Measurements from ENCODE around the gene TLX2.
A peak's percentile ranks its signal among the peaks of the same experiment; 100 is the strongest.

The TLX2 gene

DNA sequence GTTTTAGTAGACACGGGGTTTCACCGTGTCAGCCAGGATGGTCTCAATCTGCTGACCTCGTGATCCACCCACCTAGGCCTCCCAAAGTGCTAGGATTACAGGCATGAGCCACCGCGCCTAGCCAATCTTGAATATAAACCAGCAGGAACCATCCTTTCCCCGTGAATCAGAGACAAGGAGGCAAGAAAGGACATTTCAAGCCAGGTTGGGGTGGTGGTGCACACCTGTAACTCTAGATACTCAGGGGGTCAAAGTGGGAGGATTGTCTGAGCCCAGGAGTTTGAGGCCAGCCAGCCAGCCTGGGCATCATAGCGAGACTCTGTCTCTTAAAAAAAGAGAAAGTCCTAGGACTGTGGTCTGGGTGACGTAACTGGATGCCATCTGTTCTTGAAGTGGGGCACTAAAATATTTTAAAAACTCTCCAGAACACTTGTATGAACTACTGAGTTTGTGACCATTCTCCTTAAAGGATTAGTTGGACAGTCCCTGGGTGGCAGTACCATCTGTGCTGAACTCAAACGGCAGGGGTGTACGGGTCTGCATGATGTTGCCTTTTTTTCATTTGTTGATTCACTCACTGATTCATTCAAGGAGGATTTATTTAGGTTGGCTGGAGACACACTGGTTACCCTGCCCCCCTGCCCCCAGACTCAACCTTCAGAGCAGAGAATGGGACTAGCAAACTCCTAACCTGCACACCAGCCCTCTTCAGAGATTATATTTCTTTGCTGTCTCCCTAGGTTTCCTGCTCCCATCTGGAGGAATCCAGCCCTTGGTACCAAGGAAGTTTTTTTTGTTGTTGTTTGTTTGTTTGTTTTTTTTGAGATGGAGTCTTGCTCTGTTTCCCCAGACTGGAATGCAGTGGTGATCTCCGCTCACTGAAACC lies 2.9 kb upstream of the TLX2 start:
- no peak for DNase-seq (ENCODE audit: low read depth)

DNA sequence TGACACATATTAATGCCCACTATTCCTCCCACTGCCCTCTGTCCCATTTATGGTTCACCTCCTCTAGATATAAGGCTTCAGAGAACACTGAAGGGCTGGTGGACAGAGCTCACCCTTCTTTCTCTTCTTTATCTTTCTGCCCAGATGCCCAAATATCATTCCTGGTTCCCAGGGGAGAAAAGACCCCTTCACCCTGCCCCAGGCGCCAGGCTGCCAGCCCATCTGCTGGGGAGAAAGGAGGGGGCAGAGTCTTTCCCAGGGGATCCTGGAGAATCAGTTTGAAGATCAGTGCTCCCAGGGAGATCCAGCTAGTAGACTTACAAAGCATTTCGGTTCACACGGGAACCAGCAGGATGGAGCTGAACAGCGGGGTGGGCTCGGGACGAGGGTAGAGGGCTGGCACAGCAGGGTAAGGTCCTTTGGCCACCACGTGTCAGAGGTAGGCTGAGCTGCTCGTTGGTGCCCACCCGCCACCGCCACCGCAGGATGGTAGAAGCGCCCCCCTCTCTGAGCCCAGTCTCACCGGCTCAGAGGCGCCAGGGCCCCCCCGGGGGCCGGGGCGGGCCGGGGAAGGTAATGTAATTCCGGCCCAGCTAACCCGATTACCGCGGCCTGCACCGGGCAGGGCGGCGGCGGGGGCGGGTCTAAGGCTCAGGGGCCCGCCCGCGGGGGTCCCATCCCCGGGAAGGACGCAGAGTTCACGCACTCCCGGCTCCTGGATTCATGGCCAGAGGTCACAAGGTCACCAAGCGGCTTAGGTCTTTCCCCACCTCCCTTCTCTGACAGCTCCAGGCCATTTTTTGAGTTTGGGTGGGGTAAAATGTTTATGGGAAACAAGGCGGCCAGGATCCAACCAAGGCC lies 1.3 kb upstream of the TLX2 start:
- DNase-seq (ENCODE audit: low read depth) = no peak

DNA sequence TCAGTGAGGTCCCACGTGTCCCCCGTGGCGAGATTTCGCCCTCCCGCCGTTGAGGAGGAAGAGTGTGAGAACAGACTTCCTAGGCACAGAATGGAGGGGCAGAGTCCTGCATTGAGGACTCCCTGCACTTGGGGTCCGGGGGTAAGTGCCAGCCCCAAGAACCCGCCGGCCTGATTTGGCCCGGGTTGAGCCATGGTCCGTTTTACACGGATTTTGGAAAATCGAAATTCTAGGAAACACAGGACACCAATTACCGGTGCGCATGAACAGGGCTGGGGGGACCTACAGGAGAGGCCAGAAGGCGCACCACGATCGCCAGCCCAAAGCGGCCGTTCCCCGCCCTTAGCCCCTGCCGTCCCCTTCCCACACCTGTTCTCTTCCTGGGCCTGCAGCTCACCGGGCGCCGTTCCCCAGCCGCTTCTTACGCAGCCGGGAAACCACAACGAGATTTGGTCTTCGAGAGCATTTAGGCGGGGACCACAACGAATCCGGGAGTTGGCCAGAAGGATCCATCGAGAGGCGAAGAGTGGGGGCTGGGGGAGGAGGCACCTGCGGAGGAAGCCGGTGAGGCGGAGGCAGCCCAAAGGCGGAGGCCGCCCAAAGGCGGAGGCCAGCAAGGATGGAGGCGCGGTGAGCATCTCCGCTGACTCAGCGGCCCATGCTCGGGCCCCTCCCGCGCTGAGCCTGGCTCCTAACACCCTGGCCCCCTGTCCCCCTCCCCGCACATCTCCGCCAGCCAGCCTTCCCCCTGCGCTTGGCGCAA lies 464 bp upstream of the TLX2 start:
- DNase-seq (ENCODE audit: low read depth) = no peak

DNA sequence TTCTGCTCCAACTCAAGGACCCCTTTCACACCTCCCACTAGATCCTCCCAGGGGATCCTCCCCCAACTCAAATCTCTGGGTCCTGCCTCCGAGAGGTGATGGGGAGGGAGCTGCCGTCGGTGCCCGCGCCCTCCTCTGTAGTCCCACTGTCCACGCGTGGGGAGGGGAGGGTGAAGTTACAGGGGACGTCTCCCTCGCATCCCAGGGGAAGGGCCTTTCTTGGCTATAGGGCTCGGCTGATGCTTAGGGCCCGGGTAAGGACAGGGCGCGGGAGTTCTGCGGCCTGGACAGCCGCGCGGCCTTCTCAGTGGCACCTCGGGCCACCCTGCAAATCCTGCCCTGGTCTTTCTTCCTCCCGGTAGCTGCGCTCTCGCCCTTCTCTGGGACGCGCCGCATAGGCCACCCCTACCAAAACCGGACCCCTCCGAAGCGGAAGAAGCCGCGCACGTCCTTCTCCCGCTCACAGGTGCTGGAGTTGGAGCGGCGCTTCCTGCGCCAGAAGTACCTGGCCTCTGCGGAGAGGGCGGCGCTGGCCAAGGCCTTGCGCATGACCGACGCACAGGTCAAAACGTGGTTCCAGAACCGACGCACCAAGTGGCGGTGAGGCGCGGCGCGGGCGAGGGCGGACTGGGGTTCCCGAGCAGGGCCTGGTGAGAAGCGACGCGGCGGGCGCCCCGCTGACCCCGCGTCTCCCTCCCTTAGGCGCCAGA lies 1.2 kb downstream of the TLX2 start:
- DNase-seq (ENCODE audit: low read depth) = no peak

DNA sequence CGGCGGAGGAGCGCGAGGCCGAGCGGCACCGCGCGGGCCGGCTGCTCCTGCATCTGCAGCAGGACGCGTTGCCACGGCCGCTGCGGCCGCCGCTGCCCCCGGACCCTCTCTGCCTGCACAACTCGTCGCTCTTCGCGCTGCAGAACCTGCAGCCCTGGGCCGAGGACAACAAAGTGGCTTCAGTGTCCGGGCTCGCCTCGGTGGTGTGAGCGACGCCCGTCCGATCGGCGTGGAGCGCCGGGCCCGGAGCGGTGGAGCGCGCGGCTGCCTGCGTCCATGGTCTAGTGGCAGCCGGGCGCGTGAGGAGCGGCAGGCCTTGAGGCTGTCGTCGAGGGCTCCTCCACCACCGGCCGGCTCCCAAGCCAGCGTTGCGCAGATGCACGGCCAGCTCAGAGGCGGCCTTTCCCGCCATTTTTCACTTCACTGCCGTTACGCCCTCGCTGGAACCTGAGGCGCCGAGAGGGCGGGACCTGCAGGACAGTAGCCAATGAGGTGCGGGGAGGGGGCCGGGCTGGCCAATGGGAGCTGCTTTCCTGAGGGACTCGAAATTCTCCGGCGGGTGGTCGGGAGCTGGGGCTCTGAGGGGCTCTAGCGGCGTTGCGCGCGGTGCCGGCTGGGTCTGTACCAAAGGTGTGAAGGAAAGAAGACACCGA lies 1.9 kb downstream of the TLX2 start:
- no peak for DNase-seq (ENCODE audit: low read depth)

DNA sequence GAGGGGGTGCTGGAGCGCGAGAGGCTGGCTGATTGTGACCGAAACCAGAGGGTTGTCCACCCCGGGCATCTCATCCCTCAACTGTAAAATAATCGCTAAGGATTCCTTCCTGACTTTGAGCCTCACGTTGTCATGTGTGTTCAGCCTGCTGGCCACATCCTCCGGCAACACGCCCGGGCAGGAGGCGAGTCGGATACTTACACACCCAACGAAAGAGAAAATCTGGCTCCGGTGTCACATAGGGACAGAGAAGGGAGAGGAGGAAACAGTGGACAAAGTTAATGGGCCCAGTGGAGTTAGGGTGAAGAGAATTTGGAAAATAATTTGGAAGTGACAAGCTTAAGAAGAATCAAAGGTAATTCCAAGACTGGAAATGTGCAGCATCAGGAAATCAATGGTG lies 2.4 kb downstream of the TLX2 start:
- DNase-seq (ENCODE audit: low read depth) = no peak

DNA sequence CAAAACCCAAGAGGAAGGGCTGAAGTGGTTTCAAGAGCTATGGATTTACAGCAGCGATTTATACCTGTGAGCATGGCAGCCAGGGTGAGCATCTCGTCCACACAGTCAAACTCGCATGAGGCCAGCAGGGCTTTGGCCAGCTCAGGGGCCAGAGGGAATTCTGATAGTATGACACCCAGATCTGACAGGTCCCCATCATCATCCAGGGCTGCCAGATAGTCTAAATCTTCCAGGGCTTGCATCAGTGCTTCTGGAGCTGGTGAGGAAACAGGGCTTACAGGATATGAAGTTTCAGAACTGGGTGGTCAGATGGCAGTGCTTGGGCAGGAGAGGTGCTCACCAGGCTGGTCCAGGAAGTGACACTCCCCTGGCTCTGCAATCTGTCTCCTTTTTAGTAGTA lies 8.3 kb downstream of the TLX2 start:
- no peak for DNase-seq (ENCODE audit: low read depth)

DNA sequence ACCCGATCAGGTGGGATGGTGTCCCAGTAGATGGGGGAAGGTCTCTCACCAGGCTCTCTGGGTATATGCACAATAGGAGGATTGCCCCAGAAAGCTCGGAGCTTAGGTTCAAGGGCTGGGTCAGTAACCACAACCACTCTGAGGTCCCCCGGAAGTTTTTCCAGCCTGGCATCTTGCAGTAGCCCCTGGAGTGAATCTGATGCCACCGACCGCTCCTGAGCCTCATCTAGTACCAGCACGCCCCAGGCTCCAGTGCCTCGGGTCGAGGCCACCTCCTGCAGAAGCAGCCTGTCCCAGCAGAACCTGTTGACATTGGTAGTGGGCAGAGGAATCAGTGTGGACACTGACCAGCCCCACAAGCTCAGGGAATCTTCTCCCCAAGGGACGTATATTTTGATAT lies 9.8 kb downstream of the TLX2 start:
- no peak for DNase-seq (ENCODE audit: low read depth)

DNA sequence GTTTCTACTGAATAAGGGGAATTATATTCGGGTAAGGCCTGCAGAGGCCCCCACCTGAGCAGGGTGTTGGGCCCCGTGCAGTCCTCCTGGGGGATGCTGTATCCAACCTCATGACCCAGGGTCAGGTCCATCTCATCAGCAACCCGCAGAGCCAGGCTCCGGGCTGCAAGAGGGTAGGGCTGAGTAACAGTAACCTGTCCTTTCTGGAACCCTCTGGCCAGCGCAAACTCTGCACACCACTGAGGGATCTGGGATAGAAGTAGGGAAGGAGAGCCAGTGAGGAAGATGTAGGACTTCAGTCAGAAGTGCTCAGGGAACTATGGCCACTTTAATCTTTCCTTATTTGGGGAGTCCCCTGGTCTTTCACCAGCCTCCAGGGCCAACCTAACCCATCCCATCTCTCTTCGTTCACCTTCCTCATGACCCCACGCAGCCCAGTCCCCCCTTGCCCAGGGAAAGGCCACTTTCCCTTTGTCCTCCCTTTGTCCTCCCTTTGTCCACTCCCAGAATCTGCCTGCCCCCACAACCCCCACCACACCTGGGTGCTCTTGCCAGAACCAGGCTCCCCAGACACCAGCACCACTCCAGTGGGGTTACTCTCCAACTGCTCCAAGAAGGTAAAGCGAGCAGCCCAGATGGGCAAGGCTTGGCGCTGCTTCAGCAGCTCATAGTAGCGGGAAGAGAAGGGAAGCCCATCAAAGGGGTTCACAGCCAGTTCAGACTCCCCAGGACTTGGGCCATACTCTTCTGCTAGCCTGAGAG lies 10.9 kb downstream of the TLX2 start:
- DNase-seq (ENCODE audit: low read depth) = no peak

DNA sequence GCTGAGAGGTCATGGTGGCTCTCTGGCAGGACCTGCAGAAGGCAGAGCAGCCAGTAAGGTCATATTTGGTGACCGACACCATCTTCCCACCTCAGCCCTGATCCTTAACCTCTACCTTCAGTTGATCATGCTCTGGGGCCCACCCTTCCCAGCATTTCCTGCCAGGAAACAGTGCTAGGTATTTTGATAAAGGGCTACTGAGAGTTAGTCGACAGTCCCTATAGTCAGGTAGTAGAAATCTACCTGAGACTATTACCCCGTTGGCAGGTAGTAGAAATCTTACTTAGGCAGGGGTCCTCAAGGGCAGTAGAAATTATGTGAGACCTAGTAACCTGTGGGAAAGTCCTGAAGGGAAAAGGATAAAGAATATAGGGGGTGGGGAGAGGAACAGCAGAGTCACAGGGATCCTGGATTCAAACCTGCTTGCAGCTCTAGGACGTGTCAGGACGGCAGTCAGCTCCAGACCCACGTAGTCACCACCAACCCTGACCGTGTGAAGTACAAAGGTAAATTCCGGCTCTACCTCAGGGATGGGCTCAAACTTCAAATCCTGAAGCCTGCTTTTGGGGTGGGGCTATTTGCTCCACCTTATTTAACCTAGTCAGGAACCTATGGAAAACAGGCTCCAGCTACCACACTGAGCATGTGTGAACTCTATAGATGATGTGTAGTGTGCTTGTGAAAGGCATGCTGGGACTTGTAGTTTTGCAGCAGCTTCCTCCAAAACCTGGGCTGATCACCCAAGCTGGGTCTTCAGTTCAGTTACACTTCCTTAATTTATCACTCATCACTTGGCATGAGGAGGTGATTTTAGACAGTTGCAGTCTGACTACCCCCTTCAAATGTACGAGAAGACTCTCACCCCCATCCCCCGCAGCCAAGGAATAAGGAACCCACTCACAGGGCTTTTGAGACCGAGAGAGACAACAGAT lies 11.7 kb downstream of the TLX2 start, which contains the start of gene DQX1:
Gene DQX1, minus strand, starts transcription at position 515 of the 932 bp plus-strand sequence. Its CDS starts 502 bp downstream, at position 13.
- no peak for DNase-seq (ENCODE audit: low read depth)

DNA sequence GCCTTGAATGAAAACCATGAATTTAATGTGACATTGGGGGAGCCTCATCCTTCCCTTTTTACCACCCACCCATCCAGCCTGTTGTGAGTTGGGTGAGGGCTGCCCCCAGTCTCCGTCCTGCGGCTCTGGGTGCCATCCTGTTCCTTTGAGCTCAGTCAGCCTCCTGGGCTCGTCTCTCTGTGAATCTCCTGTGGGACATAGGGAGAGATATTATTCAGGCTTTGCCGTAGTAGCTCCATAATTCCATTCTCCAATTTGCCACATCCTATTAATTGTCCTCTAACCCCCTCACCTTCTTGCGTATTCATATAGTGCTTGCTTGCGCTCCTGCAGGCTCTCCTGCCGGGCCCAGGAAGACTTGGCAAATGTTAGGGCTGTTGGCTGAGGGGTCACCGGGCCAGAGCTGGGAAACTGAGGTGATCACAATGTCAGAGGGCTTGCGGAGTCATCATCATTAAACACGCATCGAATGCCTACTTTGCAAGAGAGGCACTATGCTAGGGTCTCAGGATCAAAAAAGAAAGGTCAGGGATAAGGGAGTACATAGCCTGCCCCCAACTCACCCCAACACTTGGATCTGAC lies 12.5 kb downstream of the TLX2 start:
- no peak for DNase-seq (ENCODE audit: low read depth)

DNA sequence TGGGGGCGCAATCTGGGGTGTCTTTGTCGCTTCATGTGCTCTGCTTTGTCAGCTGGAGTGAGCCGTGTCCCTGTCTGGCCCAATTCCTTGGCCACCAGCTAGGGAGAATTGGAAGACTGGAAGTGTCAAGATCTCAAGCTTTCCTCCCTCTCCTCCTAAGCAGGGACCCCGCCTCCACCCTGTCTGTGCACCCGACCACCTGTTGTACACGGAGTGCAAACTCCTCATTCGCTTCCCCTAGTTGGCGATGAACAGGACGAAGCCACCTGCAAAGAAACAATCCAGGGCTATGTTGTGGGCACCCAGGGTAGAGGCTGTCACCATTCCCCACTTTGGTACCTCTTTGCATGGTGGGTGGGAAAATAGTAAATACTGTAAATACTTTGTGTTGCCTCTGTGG lies 13.5 kb downstream of the TLX2 start:
- DNase-seq (ENCODE audit: low read depth) = no peak

DNA sequence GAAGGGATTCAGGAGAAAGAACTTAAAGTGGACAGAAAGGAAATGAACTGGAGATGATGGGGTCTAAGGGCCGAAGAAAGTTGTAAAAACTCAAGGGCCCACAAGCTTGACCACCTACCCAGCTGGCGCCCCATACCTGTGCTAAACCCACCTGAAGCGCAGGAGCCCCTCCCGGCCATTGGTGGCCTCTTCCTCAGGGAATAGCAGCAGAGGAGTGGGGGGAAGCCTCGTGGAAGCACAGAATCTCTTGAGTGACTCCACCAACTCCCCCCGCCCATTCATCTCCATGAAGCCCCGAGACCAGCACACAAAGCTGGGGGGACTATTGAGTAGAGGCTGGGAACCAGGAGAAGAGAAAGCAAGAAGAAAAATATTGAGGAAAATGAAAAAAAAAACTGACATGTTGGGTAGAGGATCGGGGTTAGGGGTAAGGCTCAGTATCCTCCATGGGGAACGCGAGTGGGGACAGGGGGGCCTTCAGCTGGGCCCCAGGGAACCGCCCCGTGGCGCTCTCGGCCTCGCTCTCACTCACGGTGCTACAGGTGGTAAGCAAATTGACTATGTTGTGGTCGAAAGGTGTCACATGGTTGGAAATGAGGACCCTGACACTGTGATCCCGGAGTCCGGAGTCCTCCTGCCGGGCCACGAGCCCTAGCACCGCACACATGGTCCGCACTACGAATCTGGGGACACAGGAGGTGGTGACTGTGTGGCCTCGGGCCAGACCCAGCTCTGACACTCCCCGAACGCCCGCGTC lies 14.5 kb downstream of the TLX2 start:
- no peak for DNase-seq (ENCODE audit: low read depth)

DNA sequence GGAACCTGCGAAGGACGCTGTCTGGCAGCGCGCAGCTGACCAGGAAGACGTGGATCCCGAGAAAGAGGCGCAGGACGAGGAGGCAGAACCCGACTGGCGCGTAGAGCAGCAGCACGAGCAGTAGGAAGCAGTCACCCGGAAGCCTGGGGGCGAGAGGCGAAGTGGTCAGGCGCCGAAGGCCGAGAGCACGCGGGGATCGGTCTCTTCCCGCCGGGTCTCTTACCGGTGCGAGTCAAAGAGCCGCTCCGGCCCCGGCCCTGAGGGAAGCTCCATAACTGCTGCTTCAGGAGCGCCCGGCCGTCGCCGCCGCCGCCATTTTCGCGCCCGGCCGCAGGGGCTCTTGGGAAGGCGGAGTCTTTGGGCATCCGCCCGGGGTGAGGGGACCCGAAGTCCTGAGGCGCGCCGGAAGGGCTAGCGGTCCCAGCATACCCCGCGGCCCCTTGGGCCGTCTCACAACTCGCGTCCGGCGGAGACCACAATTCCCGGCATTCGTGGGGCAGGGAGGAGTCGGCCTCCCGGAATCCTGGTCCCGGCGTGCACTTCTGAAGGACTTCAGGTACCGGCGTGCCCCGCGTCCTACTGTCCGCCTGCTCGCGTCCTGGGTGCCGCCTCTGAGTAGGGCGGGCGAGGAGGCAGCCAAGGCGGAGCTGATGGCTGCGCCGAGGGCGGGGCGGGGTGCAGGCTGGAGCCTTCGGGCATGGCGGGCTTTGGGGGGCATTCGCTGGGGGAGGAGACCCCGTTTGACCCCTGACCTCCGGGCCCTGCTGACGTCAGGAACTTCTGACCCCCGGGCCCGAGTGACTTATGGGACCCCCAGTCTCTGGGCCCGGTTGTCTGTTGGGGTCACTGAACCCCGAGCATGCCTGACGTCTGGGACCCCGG lies 15.3 kb downstream of the TLX2 start, which contains the start of the genes AUP1 and HTRA2:
Gene AUP1, minus strand, starts transcription at position 350 of the 882 bp plus-strand sequence. Its CDS starts 77 bp downstream, at position 273.
Gene HTRA2, plus strand, starts transcription at position 577 of the 882 bp plus-strand sequence. Its CDS starts 74 bp downstream, at position 651.
- DNase-seq (ENCODE audit: low read depth) = peak; percentile 99

DNA sequence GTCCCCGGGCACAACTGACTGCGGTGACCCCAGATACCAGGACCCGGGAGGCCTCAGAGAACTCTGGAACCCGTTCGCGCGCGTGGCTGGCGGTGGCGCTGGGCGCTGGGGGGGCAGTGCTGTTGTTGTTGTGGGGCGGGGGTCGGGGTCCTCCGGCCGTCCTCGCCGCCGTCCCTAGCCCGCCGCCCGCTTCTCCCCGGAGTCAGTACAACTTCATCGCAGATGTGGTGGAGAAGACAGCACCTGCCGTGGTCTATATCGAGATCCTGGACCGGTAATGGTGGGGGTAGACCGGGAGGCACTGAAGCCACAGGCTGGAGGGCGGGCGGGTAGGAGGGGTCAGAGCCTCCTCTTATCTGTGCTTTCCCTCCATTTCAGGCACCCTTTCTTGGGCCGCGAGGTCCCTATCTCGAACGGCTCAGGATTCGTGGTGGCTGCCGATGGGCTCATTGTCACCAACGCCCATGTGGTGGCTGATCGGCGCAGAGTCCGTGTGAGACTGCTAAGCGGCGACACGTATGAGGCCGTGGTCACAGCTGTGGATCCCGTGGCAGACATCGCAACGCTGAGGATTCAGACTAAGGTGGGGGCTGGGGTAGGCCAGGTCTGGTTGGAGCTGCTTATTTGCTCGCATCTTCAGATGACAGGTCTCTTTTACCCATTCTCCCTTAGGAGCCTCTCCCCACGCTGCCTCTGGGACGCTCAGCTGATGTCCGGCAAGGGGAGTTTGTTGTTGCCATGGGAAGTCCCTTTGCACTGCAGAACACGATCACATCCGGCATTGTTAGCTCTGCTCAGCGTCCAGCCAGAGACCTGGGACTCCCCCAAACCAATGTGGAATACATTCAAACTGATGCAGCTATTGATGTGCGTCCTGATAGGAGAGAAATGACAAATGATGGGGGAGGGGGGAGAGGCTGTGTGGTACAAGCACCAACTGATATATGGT lies 16.3 kb downstream of the TLX2 start:
- no peak for DNase-seq (ENCODE audit: low read depth)

DNA sequence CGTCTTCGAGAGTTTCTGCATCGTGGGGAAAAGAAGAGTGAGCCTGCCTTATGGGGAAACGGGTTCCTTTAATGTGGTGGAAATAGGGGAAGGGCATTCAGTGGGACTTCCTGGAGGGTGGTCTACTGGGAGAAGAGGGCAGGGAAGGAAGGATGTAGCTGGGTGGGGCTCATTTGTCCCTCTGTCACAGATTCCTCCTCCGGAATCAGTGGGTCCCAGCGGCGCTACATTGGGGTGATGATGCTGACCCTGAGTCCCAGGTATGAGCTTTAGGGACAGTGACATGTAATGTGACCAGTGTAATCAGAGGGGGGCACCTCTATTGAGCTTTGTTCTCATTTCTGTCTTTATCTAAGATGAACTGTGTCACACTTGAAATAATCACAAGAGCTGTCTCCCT lies 17.4 kb downstream of the TLX2 start:
- DNase-seq (ENCODE audit: low read depth) = no peak
